WTC11 (cell line): ENCODE data around the gene NAALADL2.

Source experiments
- ATF1 ChIP-seq: sonication (generic); formaldehyde crosslinking; IDR thresholded peaks from 2 replicates; pipeline ENCODE4 v1.8.1; 2023; ENCODE audit warnings: mild to moderate bottlenecking, moderate library complexity, missing genetic modification reagents
- GTF2I ChIP-seq: fragments of 250-450 bp; sonication (Bioruptor Pico); conservative IDR thresholded peaks from 2 replicates; pipeline ENCODE4 v1.4.0; 2021; ENCODE audit warnings: mild to moderate bottlenecking
- SMAD4 ChIP-seq: sonication (generic); formaldehyde crosslinking; IDR thresholded peaks from 2 replicates; pipeline ENCODE4 v1.8.0; 2022; ENCODE audit warnings: mild to moderate bottlenecking, missing genetic modification reagents
- TF ChIP-seq, protein P1 (sequence below): fragments of 200-600 bp; IDR thresholded peaks from 2 replicates; pipeline ENCODE4 v1.8.0; 2022; ENCODE audit warnings: antibody characterized with exemption
- TF ChIP-seq, protein P2 (sequence below): sonication (generic); formaldehyde crosslinking; IDR thresholded peaks from 2 replicates; pipeline ENCODE4 v1.8.0; 2022; ENCODE audit warnings: mild to moderate bottlenecking, missing genetic modification reagents

DNA sequence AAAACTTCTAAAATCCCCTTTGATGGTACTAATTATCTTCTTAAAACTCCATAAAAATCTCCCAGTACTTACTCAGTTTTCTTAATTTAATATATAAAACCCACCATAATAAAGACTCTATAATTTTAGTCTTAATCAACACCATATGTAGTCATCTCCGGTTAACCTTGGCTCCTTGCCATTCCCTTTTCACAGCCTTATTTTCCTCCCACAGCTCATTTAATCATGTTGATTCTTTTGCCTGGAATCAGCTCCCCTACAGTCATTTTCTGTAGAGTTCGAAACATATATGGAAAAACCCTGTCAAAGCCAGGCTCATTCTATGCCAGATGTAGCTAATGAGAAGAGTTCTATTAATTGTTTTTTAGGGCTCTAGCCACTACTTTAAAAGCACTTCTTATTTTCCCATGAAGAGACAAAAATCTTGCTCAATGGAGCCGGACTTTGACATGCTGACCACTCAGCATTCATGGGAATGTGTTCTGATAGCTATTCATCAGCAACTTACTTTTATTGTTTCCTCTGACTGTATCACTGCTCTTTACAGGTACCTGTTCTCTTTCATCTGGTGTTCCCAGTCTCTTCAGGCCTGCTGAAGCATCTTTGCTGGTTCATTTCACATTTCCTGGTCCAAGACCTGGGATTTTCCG is 573.4 kb downstream of the NAALADL2 start:
- TF ChIP-seq, protein P1, sequence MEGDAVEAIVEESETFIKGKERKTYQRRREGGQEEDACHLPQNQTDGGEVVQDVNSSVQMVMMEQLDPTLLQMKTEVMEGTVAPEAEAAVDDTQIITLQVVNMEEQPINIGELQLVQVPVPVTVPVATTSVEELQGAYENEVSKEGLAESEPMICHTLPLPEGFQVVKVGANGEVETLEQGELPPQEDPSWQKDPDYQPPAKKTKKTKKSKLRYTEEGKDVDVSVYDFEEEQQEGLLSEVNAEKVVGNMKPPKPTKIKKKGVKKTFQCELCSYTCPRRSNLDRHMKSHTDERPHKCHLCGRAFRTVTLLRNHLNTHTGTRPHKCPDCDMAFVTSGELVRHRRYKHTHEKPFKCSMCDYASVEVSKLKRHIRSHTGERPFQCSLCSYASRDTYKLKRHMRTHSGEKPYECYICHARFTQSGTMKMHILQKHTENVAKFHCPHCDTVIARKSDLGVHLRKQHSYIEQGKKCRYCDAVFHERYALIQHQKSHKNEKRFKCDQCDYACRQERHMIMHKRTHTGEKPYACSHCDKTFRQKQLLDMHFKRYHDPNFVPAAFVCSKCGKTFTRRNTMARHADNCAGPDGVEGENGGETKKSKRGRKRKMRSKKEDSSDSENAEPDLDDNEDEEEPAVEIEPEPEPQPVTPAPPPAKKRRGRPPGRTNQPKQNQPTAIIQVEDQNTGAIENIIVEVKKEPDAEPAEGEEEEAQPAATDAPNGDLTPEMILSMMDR, result no peak
- TF ChIP-seq ATF1 (CRISPR knock-in tag) (no peak), GTF2I (CRISPR knock-in tag) (no peak), SMAD4 (no peak)
- TF ChIP-seq, protein P2, sequence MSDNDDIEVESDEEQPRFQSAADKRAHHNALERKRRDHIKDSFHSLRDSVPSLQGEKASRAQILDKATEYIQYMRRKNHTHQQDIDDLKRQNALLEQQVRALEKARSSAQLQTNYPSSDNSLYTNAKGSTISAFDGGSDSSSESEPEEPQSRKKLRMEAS, result no peak
